DMS114 treated with DMSO at 0.1 percent for 48 hours (cell line): Measurements from ENCODE around the gene PCDHGA6.
A peak's percentile ranks its signal among the peaks of the same experiment; 100 is the strongest.
"Not testable (repeated sequence)": the region's sequence is repeated elsewhere in the genome, so short reads cannot be mapped to it uniquely, and the experiment has no call there.

Experiments
- DNase-seq: peaks from one replicate; lab custom pipeline; 2025; ENCODE audit not compliant: unreplicated experiment; lab: John Stamatoyannopoulos, UW

Gene PCDHGA6

DNA sequence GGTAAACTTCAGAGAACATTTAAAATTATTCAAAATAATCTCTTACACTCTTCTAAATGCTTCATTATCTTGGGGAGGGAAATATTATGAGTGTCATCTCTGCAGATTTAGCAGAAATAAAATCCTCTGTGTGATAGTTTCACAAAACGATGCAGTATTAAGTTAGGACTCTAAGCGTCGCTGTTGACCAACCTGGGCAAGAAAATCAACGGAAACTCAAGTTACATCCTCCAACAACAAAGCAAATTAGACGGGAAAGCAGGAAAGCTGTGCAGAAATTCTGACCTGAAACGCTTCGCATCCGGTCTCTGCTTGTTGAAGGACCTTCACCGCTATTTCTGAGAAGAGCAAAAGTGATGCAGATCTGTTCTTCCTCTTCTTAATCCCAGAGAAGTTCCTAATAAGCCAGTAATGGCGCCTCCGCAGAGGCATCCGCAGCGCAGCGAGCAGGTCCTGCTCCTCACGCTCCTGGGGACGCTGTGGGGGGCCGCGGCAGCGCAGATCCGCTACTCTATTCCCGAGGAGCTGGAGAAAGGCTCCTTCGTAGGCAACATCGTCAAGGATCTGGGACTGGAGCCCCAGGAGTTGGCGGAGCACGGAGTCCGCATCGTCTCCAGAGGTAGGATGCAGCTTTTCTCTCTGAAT, at the start of gene PCDHGA6:
Gene PCDHGA6, plus strand, starts transcription at position 219 of the 645 bp plus-strand sequence. Its CDS starts 193 bp downstream, at position 412.
- DNase-seq, result no peak

DNA sequence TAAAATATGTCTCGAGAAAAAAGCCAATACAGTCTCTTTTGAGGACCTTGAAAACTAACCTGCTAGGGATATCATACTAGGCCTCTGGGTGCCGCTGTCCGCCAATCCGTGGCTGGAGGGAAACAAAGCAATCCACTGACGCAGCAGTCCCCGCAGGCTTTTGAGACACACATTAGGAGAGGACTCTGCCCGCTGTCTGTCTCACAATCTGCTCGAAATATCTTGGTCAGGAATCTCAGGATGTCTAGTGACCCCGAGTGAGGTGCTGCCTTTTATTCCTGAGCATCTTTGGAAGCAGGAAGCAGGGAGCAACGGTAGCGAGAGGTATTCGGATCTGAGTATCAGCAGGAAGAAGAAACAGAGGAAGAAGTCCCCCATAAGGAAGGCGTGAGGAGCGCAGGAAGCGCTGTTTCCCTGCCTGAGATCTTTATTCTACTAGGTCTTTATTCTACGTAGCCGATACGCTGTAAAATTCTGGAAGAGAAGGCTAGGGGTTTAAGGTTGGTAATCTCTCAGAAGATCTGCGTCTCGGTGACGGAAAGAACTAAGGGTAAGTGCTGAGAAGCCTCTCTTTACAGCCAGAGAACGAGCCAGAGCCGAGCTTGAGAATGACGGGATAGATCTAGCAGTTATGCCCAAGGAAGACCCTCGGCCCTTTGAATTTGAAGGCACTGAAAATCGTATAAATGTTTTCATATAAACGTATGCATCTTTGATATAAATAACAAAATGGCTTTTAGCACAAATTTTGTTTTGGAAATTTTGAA, 47.4 kb upstream of the PCDHGA6 start:
- peak; percentile 26 for DNase-seq

DNA sequence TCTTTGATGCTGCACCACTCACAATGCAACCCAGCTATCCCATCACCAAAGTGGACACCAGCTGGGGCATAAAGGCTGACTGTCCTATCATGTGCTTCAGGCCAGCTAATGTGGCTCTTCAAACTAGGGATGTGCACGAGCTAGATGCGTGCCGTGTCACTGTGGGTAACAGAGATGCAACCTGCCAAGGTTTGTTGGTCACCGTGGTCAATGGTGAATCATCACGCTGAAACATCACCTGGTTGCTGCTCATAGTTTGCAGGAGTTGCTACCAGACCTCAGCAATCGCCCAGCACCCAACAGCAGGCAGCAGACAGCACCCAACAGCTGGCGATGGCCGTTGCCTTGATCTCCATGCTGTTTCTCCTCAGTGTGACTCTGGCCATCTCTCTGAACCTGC, 45.5 kb upstream of the PCDHGA6 start:
- no peak for DNase-seq

- no peak for DNase-seq
These were observed 43.2 kb upstream of the PCDHGA6 start, which contains the start of gene PCDHGA1 for GRCh38 chr5:141330299-141331080. TSS of gene PCDHGA1 (plus strand) at chr5:141330514.

GRCh38 chr5:141332571-141332970, 41.1 kb upstream of the PCDHGA6 start:
- not testable (repeated sequence) for DNase-seq

DNA sequence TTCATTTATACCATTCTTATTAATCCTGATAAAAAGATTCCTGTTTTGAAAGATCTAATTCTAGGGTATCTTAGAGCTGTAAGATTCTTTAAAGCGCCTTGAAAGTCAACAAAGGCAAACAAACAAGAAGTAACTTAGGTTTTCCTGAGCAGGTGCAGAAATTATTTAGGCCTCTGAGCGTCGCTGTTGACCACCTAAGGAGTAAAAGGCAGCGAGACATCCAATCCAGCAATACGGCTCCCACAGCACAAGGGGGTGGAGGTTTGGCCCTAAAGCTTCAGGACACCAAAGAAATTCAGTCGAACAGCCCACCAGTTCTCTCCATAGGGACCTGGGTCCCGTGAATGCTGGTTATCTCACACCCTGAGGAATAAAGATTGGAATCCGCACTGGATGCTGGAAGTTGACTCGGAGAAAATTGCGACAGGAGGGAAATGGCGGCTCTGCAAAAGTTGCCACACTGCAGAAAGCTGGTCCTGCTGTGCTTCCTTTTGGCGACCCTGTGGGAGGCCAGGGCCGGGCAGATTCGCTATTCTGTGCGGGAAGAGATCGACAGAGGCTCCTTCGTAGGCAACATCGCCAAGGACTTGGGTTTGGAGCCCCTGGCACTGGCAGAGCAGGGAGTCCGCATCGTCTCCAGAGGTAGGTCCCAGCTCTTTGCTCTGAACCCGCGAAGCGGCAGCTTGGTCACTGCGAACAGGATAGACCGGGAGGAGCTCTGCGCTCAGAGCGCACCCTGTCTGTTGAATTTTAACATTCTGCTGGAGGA, 35.0 kb upstream of the PCDHGA6 start, which contains the start of gene PCDHGA2:
Gene PCDHGA2, plus strand, starts transcription at position 223 of the 769 bp plus-strand sequence.
- no peak for DNase-seq

DNA sequence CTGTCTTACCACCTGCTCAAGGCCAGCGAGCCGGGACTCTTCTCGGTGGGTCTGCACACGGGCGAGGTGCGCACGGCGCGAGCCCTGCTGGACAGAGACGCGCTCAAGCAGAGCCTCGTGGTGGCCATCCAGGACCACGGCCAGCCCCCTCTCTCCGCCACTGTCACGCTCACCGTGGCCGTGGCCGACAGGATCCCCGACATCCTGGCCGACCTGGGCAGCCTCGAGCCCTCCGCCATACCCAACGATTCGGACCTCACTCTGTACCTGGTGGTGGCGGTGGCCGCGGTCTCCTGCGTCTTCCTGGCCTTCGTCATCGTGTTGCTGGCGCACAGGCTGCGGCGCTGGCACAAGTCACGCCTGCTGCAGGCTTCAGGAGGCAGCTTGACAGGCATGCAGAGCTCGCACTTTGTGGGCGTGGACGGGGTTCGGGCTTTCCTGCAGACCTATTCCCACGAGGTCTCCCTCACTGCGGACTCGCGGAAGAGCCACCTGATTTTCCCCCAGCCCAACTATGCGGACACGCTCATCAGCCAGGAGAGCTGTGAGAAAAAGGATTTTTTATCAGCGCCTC, 32.8 kb upstream of the PCDHGA6 start:
- DNase-seq, result not testable (repeated sequence)

- no peak for DNase-seq
These were observed 30.9 kb upstream of the PCDHGA6 start for GRCh38 chr5:141342773-141343172.

DNA sequence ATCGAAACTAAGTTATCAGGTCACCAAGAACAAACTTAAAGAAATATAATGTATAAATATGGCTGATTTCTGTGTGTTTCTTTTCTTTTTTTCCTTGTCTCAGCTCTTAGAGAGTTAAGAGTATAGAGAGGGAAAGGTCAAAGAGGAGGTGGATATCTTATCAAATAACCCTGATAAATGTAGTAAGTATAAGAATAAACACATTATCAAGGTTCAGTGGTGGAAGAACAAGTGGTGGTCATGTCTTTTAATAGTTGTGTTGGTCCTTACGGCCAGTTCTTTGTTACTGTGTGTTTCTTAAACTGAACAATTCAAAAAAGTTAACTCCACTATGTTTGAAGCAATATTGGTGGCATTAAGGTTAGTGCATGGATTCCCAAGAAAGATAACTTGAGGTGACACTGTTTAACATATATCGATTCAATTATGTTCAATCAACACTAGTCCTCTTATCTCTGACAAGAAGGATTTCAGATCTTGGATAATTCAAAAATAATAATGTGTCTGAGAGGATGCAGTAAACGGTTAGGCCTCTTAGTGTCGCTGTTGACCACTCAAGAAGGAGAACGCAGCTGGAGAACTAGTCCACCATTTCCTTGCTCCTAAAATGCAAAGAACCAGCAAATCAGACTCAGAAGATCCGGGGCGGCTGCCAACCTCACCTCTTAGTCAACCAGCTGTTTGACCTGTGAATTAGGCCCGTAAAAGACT, 30.3 kb upstream of the PCDHGA6 start, which contains the start of gene PCDHGA3:
Gene PCDHGA3, plus strand, starts transcription at position 588 of the 711 bp plus-strand sequence. CDS start 205 bp downstream, outside the sequence.
- peak; percentile 76 for DNase-seq

DNA sequence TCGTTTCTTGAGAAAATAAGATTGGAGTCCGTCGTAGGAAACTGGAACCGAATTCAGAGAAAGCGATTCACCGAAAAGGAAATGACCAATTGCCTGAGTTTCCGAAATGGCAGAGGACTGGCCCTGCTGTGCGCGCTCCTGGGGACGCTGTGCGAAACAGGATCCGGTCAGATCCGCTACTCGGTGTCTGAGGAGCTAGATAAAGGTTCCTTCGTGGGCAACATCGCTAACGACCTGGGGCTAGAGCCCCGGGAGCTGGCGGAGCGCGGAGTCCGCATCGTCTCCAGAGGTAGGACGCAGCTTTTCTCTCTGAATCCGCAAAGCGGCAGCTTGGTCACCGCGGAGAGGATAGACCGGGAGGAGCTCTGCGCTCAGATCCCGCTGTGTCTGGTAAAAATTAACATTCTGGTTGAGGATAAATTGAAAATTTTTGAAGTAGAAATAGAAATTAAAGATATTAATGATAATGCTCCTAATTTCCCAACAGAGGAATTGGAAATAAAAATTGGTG, 29.7 kb upstream of the PCDHGA6 start:
- DNase-seq, result peak; percentile 52

DNA sequence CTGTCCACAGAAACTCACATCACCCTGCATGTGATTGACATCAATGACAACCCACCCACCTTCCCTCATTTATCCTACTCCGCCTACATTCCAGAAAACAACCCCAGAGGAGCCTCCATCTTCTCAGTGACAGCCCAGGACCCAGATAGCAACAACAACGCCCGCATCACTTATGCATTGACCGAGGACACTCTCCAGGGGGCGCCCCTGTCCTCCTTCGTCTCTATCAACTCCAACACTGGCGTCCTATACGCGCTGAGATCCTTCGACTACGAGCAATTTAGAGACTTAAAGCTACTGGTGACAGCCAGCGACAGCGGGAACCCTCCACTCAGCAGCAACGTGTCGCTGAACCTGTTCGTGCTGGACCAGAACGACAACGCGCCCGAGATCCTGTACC, 28.4 kb upstream of the PCDHGA6 start:
- DNase-seq, result no peak

- not testable (repeated sequence) for DNase-seq
These were observed 27.7 kb upstream of the PCDHGA6 start for GRCh38 chr5:141346017-141346416.

GRCh38 chr5:141349917-141350619, 23.6 kb upstream of the PCDHGA6 start, which contains the start of gene PCDHGB1:
TSS of gene PCDHGB1 (plus strand) at chr5:141350099. CDS start at chr5:141350261, 162 bp downstream.
- DNase-seq, result no peak

DNA sequence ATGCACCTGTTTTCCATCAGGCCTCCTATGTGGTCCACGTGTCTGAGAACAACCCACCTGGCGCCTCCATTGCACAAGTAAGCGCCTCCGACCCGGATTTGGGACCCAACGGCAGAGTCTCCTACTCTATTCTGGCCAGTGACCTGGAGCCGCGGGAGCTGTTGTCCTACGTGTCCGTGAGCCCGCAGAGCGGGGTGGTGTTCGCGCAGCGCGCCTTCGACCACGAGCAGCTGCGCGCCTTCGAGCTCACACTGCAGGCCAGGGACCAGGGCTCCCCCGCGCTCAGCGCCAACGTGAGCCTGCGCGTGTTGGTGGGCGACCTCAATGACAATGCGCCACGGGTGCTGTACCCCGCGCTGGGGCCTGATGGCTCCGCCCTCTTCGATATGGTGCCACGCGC, 22.1 kb upstream of the PCDHGA6 start:
- DNase-seq, result no peak

GRCh38 chr5:141354900-141355469, 18.7 kb upstream of the PCDHGA6 start, which contains the start of gene PCDHGA4:
TSS of gene PCDHGA4 (plus strand) at chr5:141355021. CDS start at chr5:141355108, 87 bp downstream.
- no peak for DNase-seq

GRCh38 chr5:141355641-141356040, 18.1 kb upstream of the PCDHGA6 start:
- DNase-seq, result no peak

DNA sequence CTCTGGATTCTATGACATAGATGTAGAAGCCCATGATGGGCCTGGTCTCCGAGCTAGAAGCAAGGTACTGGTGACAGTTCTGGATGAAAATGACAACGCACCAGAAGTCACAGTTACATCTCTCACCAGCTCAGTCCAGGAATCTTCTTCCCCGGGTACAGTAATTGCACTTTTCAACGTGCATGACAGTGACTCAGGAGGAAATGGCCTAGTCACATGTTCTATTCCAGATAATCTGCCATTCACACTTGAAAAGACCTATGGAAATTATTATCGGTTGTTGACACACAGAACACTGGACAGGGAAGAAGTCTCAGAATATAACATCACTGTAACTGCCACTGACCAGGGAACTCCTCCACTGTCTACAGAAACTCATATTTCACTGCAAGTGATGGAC, 17.6 kb upstream of the PCDHGA6 start:
- no peak for DNase-seq

- DNase-seq, result no peak
These were observed 16.7 kb upstream of the PCDHGA6 start for GRCh38 chr5:141356950-141357349.
